ENCODE results near the gene LUC7L2.
"Not testable (repeated sequence)": the region's sequence is repeated elsewhere in the genome, so short reads cannot be mapped to it uniquely, and the experiment has no call there.

The LUC7L2 gene

GRCh38 chr7:139397192-139397591 lies 37.5 kb downstream of the LUC7L2 start:
- DNase-seq: no peak

- DNase-seq: no peak
Observed at GRCh38 chr7:139403601-139404000, 43.9 kb downstream of the LUC7L2 start.

GRCh38 chr7:139407555-139407954 lies 47.9 kb downstream of the LUC7L2 start:
- DNase-seq: no peak

GRCh38 chr7:139414743-139415402 lies 55.2 kb downstream of the LUC7L2 start:
- DNase-seq: not testable (repeated sequence)

GRCh38 chr7:139416405-139416804 lies 56.7 kb downstream of the LUC7L2 start:
- no peak for DNase-seq

- no peak for DNase-seq
Observed at GRCh38 chr7:139417478-139417877, 57.8 kb downstream of the LUC7L2 start.

- DNase-seq: no peak
Observed at GRCh38 chr7:139421123-139421522, 61.4 kb downstream of the LUC7L2 start.

GRCh38 chr7:139422126-139422525 lies 62.4 kb downstream of the LUC7L2 start:
- DNase-seq: no peak

- DNase-seq: no peak
Observed at GRCh38 chr7:139423091-139423490, 63.4 kb downstream of the LUC7L2 start.

GRCh38 chr7:139424004-139424403 lies 64.3 kb downstream of the LUC7L2 start:
- DNase-seq: no peak

GRCh38 chr7:139425701-139426100 lies 66.0 kb downstream of the LUC7L2 start:
- not testable (repeated sequence) for DNase-seq

GRCh38 chr7:139426258-139427028 lies 66.7 kb downstream of the LUC7L2 start:
- DNase-seq: no peak

GRCh38 chr7:139427029-139427420 lies 67.3 kb downstream of the LUC7L2 start:
- DNase-seq: no peak

- no peak for DNase-seq
Observed at GRCh38 chr7:139427788-139428187, 68.1 kb downstream of the LUC7L2 start.

- not testable (repeated sequence) for DNase-seq
Observed at GRCh38 chr7:139429735-139430134, 70.0 kb downstream of the LUC7L2 start.

GRCh38 chr7:139430443-139430842 lies 70.7 kb downstream of the LUC7L2 start:
- DNase-seq: no peak

- DNase-seq: no peak
Observed at GRCh38 chr7:139431010-139431409, 71.3 kb downstream of the LUC7L2 start.

- no peak for DNase-seq
Observed at GRCh38 chr7:139431459-139431858, 71.8 kb downstream of the LUC7L2 start.

GRCh38 chr7:139436806-139437205 lies 77.1 kb downstream of the LUC7L2 start:
- no peak for DNase-seq

GRCh38 chr7:139439375-139439774 lies 79.7 kb downstream of the LUC7L2 start:
- DNase-seq: no peak

GRCh38 chr7:139441961-139442360 lies 82.3 kb downstream of the LUC7L2 start:
- no peak for DNase-seq

GRCh38 chr7:139446051-139446890 lies 86.6 kb downstream of the LUC7L2 start:
- no peak for DNase-seq

- no peak for DNase-seq
Observed at GRCh38 chr7:139450851-139451250, 91.2 kb downstream of the LUC7L2 start.

GRCh38 chr7:139451638-139452037 lies 91.9 kb downstream of the LUC7L2 start:
- DNase-seq: no peak
